Ecto neural progenitor cell (in vitro differentiated cells): Measurements from ENCODE around the gene SPAG16.
"Not testable (repeated sequence)": the region's sequence is repeated elsewhere in the genome, so short reads cannot be mapped to it uniquely, and the experiment has no call there.

Experiments
- DNase-seq: peaks from one replicate; pipeline ENCODE4 v3.0.0-alpha.2; 2018; ENCODE audit warnings: low spot score

The SPAG16 gene

DNA sequence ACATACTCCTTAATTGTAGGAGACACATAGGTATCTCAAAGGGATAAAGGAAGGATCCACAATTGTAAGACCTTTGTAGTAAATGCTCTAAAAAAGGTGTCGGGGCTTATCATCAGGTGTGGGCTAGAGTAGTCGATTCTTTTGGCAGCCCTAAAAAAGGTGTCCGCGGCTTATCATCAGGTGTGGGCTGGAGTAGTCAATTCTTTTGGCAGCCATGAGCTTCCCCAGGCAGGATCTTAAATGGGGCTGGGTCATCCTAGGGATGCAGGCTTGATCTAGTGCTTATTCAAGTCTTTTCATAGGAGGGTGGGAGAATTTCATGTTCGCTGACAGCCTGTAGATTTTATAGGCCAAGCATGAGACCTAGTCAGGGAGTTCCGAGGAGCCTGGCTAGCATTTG, 720.2 kb downstream of the SPAG16 start:
- DNase-seq: no peak

DNA sequence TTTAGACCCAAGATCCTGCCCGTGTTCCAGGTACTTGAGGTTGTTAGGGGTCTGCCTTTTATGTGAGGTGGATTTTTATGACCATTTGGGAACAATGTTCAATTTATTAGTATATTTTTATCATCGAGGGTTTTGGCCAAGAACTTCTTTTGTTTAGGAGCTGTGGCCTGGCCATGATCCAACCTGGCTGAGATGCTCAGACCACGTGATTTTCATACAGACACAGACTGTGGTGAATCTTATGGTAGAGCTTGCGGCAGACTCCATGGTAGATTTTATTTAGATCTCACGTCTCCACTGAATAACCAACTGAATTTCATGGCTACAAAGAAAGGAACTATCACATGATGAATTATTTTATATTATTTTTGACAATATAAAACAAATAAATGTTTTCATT, 721.1 kb downstream of the SPAG16 start:
- no peak for DNase-seq

DNA sequence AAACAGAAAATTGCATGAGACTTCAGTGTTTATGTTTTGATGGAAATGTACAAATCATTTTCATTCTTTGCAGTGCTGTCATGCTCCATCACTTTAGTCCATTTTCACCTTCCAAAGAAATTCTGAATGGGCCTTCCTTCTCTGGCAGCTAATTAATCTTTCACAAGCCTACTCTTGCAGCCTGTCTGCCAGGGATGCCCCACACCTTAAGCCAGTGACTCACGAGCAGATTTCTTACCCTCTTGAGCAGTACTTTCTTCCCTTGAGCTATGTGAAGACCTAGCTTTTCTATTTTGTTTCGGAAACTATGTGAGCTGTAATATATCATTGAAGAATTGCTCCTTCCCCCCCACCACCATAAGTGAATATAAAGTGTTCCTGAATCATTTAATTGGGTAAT, 722.3 kb downstream of the SPAG16 start:
- no peak for DNase-seq

DNA sequence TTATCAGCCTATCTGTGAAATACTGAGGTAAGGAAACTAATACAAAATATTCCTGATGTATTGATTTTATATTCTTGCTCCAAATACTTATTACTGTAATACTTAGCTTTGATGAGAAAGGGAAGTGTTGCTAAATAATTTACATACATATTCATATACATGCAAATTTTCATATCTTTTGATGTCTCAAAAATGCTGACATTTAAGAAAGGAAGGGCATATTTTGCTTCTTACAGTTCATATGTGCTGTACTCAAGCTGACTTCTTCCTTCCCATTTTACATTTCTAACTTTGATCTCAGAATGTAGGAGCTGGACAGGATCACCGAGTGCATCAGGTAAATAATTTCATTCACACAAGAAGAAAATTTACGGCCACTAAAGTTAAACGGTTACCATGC, 727.4 kb downstream of the SPAG16 start:
- DNase-seq: no peak

DNA sequence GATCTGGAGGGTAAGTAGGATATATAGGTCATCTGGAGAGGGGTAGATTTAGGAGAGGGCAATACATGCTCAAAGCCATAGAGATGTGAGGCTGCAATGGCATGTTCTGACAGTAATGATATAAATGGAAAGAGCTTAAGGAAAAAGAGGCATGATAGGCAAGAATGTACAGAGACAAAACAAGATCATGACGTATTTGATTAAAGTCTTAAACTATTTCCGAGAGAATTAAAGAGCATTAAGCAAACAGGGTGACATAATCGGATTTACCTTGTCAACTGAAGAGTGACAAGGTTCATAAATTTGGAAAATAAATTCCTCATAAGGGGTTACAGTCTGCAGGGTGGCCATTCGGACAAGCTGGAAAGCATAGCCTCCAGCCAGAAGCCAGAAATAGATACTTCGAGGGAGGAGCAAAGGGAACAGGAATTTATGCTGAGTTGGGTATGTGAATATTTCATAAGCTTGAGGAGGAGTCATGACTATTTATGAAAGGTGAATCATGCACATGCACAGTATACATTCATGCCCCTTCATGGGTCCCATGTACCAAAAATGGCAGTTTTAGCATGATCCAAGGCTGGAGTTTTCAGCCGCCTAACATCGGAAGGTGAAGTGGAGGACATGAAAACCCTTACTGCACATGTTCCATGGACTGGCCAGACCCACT, 730.4 kb downstream of the SPAG16 start:
- no peak for DNase-seq

DNA sequence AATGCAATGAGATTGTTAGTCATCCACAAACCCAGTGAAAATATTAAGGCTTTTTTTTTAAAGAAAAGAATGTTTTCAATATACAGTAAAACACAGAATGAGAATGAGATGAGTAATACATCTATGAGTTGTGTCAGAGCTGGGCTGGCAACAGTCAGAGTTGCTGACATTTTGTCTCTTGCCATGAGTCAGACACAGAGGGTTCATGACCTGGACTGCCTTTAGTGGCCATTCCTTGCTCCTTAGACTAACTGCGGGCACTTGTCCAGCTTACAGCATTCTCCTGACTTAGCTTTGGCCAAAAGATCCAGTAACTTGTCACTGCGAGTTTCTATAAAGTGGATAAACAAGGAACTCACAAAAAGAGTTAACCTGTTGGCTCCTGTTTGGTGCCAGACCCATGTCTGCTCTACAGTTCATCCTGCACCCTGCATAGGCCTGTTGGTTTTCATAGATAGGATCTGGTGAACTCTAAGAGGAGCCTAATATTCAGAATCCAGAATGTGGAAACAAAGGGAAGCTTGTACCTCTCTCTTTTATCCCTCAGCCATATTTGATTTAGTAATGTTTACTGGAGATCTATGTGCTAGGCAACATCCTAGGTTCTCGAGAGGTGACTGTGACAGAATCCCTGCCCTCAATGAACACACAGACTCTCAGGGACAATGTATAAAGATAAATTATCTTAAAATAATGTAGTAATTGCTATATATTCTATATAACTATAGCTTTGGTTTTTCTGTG, 735.1 kb downstream of the SPAG16 start:
- no peak for DNase-seq

DNA sequence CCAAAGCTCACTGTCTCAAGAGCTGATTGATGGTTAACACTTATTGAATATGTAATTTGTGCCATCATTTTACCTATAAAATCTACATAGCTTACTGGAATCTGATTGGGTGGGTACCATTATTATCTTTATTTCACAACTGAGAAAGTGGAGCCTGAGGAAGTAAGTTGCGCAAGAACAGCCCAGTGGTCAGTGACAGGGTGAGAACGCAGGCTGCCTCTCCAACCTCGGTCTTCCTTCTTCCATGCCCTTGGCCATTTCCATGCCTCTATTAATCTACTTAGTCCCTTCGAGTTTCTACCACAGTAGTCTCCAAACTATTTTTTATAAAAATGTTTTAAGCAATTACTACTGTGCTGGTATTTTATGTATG, 735.7 kb downstream of the SPAG16 start:
- DNase-seq: no peak

DNA sequence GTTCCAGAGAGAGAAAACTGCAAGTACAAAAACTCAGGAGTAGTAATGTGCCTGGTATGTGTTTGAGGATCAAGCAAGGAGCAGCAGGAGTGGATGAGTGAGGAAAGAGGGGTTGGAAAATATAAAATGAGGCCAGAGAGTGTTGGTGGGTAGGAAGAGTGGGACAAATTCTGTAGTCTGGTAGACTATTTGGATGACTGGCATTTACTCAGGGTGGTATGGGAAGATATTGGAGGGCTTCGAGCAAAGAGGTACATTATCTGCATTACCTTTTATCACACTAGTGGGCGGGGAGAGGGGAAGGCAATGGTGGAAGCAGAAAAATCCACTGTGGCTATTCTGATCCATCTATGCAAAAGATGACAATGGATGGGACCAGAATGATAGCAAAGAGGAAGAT, 744.9 kb downstream of the SPAG16 start:
- DNase-seq: no peak

DNA sequence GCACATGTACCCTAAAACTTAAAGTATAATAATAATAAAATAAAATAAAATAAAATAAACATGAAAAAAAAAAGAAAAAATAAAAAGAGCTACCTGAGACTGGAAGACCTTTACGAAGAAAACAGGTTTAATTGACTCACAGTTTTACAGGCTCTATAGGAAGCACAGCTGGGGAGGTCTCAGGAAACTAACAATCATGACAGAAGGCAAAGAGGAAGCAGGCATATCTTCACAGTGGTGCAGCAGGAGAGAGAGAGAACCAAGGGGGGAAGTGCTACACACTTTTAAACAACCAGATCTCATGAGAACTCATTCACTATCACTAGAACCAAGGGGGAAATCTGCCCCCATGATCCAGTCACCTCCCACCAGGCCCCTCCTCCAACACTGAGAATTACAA, 747.3 kb downstream of the SPAG16 start:
- DNase-seq: no peak

DNA sequence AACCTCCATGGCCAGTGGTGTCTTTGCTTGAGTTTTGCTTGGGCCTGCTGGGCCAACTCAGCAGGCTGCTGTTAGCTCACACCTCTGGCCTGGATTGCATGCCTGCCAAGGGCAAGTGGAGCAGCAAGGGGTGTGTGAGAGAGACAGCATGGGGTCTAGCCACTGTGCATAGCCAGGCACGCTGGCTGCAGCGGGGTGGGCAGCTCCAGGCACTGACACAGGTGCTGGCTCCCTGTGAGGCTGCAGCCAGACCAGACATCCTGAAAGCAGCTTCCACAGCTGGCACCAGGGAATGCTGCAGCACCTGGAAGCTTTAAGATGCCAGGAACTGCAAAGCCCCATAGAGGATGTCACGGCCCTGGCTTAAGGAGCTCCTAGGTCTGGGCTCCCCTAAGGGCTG, 750.2 kb downstream of the SPAG16 start:
- DNase-seq: no peak

DNA sequence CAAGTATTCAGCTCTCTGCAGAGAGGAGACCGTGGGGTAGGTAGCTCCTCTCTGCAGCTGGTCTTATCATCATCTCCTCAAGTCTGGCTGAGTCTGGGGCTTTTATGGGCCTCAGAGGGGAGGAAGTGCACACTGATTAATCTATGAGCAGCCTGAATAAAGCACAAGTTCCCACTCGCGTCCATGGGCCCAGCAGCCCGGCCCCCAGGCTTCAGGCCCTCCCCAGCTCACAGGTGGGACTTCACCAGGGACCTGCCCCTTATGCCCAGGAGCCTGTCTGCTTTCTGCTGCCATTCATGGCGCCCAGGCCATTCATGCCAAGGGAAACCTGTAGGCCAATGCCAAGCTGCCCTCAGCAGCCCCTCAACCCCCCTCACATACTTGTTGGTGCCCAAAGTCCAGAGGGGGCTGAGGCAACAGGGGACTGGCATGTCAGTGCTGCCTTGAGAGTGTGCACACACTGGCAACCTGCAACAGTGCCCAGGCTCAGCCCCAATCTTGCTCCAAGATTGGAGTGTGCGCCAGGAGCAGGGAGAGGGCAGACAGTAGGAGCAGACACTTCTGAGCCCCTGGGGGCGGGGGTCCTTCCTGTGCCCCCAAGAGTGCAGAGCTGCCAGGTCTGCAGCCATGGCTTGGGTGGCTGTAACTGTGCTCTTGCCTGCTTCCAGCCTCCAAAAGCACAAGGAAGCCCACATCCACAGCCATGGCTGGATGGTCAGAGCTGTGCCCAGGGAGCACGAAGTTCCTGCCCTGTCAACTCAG, 751.0 kb downstream of the SPAG16 start:
- DNase-seq: no peak

DNA sequence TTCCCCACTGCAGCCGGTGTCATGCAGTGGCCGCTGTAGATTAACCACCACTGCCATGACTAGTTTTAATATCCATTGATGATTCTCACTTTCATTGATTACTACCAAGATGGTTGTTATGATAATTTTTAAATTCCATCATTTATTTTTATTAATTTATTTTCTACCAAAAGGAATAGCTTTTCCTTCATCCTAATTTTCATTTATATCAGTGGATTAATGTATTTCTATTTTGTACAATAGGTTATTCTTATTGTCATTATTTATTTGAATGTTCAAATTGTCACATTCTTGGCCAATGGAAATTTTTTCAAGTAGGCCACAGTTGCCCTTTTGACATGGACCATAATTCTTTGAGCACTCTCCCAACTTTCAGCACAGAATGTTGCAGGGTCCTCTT, 751.7 kb downstream of the SPAG16 start:
- DNase-seq: no peak

DNA sequence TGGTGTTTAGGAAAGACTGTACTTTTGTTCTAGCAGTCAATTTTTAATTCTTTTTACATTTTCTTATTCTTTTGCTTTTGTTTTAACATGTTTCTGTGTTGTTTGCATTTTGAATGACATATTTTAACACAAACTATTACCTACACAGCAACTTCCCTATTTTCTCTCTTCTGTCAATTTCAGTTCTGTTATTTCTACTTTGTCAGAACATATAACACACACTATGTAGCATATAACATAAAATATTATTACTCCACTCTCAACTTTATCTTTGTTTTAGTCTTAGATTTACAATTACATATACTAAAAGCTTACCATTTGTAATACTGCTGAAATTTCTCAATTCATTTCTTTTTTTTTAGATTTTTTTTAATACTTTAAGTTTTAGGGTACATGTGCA, 753.9 kb downstream of the SPAG16 start:
- no peak for DNase-seq

DNA sequence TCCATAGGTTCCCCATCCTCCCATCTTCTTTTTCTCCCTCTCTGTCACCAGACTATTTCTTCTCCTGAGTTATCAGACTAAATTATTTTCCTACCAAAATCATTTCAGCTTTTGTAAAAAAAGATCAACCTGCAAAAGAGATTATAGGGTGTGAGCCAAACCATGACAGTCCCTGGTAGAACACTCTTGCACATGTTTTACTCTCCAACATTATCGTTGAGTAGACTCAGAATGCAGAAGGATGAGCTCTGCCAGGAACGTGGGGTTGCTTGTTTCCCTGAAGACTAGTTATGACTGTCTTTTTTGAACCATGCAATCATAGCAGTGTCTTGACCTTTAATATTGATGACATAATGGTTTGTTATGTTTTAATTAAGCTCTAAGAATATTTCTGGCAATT, 766.5 kb downstream of the SPAG16 start:
- DNase-seq: no peak

DNA sequence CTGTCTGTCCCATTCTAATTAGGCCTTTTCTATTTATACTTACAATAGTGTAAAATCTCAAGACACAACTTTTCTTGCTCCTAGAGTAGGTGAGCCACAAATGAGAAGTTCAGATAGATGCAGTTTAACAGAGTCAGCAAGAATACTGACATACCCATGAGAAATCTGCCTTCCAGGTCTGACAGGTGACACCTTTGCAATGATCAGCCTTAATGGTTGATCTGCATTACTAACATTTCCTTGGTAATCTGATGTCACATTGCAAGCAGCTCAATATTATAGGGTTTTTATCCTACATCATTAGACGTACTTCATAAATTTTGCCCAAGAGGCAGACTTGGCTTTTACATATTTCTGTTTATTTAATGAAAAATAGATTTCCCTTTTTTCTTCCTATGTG, 767.3 kb downstream of the SPAG16 start:
- DNase-seq: no peak

DNA sequence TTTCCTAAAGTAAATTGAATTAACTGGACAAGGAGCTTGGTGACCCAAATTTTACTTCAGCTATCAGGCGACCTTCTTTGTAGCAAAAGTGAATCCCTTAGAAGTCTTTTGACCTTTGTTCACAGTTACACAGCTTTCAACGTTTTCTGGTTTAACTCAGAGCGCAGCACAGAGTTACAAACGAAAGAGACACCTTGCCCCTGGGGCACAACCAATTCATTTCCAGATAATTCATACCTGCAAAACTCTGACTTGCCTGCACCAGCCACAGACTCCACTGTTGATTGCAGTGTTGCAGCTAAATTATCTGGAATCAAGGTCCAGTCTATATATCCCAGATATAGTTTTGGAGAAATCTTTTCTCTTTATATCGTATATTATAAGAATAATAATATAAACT, 768.0 kb downstream of the SPAG16 start:
- DNase-seq: no peak

DNA sequence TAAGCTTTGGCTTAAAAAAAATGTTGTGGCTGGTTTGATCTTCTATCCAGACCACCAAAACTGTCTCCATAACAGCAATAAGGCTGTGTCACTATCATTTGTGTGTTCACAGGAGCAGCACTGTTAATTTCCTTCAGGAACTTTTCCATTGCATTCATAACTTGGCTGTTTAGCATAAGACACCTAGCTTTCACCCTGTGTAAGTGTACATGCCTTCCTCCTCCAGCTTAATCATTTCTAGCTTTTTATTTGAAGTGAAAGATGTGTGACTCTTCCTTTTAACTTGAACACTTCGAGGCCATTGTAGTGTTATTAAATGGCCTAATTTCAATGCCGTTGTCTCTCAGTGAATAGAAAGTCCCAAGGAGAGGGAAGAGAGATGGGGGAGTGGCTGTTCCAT, 773.7 kb downstream of the SPAG16 start:
- DNase-seq: no peak

DNA sequence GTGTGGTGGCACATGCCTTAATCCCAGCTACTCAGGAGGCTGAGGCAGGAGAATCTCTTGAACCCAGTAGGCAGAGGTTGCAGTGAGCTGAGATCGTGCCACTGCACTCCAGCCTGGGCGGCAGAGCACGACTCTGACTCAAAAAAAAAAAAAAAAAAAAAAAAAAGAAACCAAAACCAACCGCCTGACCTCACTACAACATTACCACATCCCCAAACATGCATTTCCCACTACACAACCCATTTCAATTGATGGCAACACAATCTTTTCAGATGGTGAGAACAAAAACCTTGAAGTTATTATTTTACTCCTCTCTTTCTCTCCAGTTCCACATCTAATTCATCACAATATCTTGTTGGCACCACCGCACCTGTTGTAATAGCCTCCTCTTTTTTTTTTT, 778.0 kb downstream of the SPAG16 start:
- DNase-seq: not testable (repeated sequence)

DNA sequence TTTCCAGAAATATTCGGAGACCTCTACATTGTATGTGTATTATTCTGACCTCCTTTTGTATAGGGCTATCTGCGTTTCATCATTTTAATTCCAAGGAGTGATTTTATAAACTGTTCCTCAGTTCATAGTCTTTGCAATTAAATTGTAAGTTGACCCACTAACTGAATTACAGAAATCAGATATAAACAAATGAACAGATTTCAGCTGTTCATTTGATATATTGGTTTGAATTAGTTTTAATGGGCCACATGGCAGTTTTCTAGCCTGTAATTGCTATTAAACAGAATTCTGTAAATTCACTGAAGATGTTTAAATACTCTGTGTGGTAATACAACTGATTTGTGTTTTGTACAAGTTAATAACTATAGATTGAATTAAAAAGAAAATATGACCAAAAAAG, 780.2 kb downstream of the SPAG16 start:
- DNase-seq: no peak

DNA sequence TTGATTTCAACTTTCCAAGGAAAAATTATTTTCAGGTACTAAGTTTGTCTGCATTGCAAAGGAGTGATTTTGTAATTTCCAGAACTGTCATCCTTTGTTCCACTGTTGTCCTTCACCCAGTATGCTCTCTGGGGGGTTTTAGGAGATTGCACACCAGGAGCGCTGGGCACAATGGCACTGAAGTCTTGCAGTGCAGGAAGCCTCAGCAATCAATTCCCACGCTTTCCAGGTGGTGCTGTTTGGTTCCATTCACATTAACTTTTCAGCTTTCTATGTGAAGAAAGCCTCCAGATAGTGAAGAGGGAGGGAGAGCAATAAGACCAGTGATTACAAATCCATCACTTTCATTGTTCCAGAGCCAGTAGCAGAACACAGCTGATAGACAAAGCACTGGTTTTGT, 782.6 kb downstream of the SPAG16 start:
- no peak for DNase-seq

DNA sequence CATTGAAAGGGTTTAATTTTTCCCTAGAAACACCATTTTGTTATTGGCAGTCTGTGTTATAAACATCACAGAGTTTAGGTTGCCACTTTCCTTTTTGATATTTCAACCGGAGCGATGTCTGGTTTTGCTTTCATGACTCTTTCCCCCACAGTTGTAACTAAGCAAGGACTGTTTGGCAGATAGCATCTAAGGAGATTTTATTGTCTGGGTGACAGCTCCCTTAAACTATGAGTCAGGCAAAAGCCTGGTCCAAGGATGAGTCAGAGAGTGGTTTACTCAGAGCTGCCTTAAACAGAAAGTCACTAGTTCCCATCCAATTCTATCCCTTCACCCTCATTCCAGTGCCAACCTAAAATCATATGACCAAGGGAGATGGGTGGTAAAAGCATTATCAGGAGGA, 785.0 kb downstream of the SPAG16 start:
- no peak for DNase-seq

DNA sequence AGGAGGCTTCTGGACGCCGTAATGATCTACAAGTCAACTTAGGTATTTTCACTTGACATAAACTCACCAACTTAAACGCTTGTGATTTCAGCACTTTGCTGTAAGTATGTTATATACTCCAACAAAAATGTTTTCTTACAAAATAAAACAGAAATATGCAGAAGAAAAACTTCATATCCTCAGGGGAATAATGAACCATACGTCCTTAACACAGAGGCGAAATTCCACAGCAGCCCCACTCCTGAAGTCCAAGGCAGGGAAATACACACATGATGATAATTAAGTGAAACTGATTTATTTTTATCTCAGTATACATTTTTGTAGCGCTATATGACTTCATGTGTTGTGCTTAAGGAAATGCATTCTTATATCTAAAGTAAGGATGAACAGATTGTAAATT, 791.2 kb downstream of the SPAG16 start:
- DNase-seq: no peak

DNA sequence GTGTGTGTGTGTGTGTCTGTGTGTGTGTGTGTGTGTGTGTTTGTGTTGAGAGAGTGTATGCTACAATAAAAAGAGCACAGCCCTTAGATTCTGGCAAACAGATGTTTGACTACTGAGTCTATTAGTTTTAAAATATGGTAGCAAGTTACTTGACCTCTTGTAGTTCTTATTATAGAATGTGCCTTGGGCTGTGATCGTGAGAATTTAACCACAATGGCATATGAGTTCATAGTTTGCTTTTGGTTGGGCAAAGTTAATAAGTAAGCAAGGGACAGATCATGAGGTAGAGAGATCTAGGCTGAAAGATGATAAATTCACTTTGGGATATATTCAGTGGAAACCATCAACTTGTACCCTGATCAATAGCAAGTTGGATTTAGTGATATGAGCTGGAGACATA, 792.3 kb downstream of the SPAG16 start:
- DNase-seq: no peak
